RWPE2 (cell line): ENCODE results near the gene PER1.
A peak's percentile ranks its signal among the peaks of the same experiment; 100 is the strongest.

ENCODE experiments used
- ATAC-seq: fragments of 200-7000 bp; cut with Tn5 transposase; 3 replicates; pipeline ENCODE4 v1.9.1; 2021; ENCODE audit warnings: low read depth
- DNase-seq: peaks from one replicate; pipeline ENCODE4 v3.0.0-alpha.2; 2020; ENCODE audit warnings: low spot score
- H3K27ac ChIP-seq: fragments of 450-650 bp; 2 replicates; pipeline ENCODE4 v1.5.1; 2017; ENCODE audit warnings: mild to moderate bottlenecking; ENCODE audit not compliant: poor library complexity, severe bottlenecking
- H3K27me3 ChIP-seq: fragments of 250-450 bp; sonication (Bioruptor Pico); 2 replicates; pipeline ENCODE4 v1.5.1; 2021; ENCODE audit warnings: mild to moderate bottlenecking, moderate library complexity; ENCODE audit not compliant: insufficient read depth, poor library complexity, severe bottlenecking
- H3K36me3 ChIP-seq: fragments of 250-450 bp; sonication (Bioruptor Pico); 2 replicates; pipeline ENCODE4 v1.5.1; 2020; ENCODE audit warnings: low read depth, mild to moderate bottlenecking, moderate library complexity
- H3K4me1 ChIP-seq: fragments of 250-450 bp; sonication (Bioruptor Pico); 2 replicates; pipeline ENCODE4 v1.5.1; 2021; ENCODE audit warnings: mild to moderate bottlenecking, moderate library complexity; ENCODE audit not compliant: insufficient read depth, poor library complexity, severe bottlenecking
- H3K4me3 ChIP-seq: fragments of 250-450 bp; sonication (Bioruptor Pico); 2 replicates; pipeline ENCODE4 v1.5.1; 2021; ENCODE audit warnings: mild to moderate bottlenecking, moderate library complexity; ENCODE audit not compliant: severe bottlenecking
- H3K9me3 ChIP-seq: fragments of 250-450 bp; sonication (Bioruptor Pico); 2 replicates; pipeline ENCODE4 v1.5.1; 2021; ENCODE audit warnings: mild to moderate bottlenecking, moderate library complexity; ENCODE audit not compliant: severe bottlenecking
- CTCF ChIP-seq: fragments of 450-650 bp; IDR thresholded peaks from one replicate; pipeline ENCODE4 v1.5.1; 2017; ENCODE audit warnings: mild to moderate bottlenecking, moderate library complexity; ENCODE audit not compliant: poor library complexity, severe bottlenecking

The PER1 gene

DNA sequence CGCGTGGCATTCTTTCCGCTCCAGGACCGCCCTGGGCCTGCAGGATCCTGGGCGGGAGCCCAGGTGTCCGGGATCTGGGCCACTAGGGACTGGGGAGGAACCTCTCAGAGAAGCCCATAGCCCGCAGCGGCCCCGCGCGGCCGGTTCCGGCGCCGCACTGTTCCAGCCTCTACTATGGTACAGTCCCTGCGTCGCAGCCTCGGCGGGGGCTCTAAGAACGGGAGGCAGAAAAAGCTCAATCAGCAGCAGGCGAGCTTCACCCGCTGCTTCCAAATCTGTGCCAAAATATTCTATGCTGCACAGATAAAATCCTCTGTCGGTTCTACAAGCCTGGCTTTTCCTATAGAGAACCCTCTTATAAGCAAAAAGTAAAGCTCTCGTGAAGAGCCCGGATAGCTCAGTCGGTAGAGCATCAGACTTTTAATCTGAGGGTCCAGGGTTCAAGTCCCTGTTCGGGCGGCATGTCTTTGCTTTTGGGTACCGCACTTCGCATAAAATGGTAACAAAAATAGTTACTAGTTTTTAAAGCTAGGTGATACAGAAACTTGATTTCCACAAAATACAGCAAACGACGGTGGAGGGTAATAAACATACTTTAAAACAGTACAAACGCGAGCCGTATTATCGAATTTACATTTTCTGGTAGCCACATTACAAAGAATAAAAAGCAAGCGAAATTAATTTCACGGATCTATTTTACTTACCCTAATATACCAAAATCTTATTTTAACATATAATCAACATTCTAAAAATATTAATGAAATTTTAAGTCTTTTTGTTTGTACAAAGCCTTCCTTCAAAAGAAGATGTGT lies 33.2 kb downstream of the PER1 start:
- peak; percentile 92 for TF ChIP-seq CTCF
- H3K36me3 ChIP-seq = no peaks in the 10 kb centered on the region
- H3K9me3 ChIP-seq = no peaks in the 10 kb centered on the region
- no peaks in the 10 kb centered on the region for H3K4me1 ChIP-seq
- peak overlapping the region; percentile 46 for H3K4me3 ChIP-seq
- H3K27me3 ChIP-seq = no peaks in the 10 kb centered on the region
- ATAC-seq (peak; percentile 37), DNase-seq (no peak)
- H3K27ac ChIP-seq = peak overlapping the region; percentile 91

GRCh38 chr17:8117980-8118768 lies 34.0 kb downstream of the PER1 start, which contains the start of gene ALOXE3:
TSS of gene ALOXE3 (minus strand) at chr17:8118514. CDS start at chr17:8117990, 524 bp downstream.
- DNase-seq (no peak), ATAC-seq (peak; percentile 44)
- H3K36me3 ChIP-seq = no peaks in the 10 kb centered on the region
- no peaks in the 10 kb centered on the region for H3K4me1 ChIP-seq
- no peaks in the 10 kb centered on the region for H3K27me3 ChIP-seq
- H3K9me3 ChIP-seq = no peaks in the 10 kb centered on the region
- H3K27ac ChIP-seq = peak within 1 kb of the TSS; percentile 91
- TF ChIP-seq CTCF = no peak
- H3K4me3 ChIP-seq = peak within 1 kb of the TSS; percentile 46

GRCh38 chr17:8117367-8117979 lies 34.7 kb downstream of the PER1 start:
- Histone ChIP-seq H3K27ac (peak overlapping the region; percentile 91), H3K27me3 (no peaks in the 10 kb centered on the region), H3K4me3 (peak overlapping the region; percentile 46), H3K36me3 (no peaks in the 10 kb centered on the region), H3K4me1 (no peaks in the 10 kb centered on the region), H3K9me3 (no peaks in the 10 kb centered on the region)
- DNase-seq (no peak), ATAC-seq (no peak)
- no peak for TF ChIP-seq CTCF

DNA sequence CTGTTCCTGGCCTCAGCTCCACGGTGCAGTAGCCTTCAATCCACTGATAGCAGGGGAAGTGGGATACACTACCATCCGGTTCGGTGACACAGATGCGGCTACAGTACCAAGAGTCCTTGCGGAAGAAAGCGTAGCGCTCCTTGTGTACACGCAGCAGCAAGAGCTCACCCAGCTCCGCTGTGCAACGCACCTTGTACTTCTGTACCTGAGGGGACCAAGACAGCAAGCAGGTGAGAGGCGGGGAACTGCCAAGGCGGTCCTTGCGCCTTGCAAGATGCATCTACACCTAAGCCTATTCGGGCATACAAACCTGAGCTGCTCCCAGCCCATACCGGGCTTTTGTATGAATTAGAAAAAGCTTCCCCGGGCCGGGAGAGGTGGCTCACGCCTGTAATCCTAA lies 35.4 kb downstream of the PER1 start:
- Histone ChIP-seq H3K4me1 (no peaks in the 10 kb centered on the region), H3K27ac (no peak overlapping the region), H3K27me3 (no peaks in the 10 kb centered on the region), H3K9me3 (no peaks in the 10 kb centered on the region), H3K4me3 (no peak overlapping the region), H3K36me3 (no peaks in the 10 kb centered on the region)
- ATAC-seq = no peak
- TF ChIP-seq CTCF = no peak
- no peak for DNase-seq
